ENCODE measurements around the gene STAP1. TPM values are rescaled to one million over a fixed set of nuclear protein-coding genes. Genes with fewer than 3 reads are reported as not detected.

STAP1 gene
- total and polyA plus RNA-seq, 10 of the 15 experiments (the other 5 are each of a cell fraction or from before 2014, with no cell fraction given): 4.6 to 19.4 (median 9.4) TPM

DNA sequence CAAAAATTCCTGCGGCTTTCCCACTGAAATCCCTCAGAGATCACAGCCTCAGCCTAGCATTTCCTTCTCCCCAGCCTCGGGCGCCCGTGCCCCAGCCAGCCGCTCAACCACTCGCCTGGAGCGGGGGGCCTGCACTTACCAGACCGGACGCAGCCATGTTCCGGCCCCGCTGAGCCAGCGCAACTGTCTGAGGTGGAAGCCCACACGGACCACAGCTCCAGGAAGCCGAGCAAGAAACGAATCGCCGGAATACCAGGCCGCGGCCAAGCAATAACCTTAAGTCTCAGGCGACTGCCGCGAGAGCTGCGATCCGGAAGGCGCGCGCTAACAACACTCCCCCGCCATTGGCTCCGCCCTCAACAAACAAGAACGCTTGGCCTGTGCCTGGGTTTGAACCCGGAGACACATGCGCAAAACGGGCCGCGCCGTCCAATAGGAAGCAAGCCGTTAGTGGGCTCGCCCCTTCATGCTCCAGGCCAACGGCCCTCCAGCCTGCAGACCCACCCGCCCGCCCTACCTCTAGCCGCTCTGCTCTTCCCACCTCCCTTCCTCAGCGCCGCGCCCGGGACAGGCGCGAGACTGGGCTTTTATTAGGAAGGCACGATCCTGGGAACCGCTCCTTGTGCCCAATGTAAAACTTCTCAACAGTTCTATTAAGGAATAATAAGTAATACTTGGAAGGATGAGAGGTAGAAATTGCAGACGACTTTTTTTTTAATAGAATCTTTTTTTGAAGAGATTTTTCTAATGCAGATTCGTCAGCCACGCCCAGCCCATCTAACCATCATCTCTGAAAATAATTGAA is 13.1 kb upstream of the STAP1 start, which contains the start of gene CENPC (continued):
- TF ChIP-seq TARDBP (IDR thresholded peaks at IDR 0.05; ENCODE audit: borderline replicate concordance): no peak
- peak; percentile 64; the same call in 1 of the 2 replicates for TF ChIP-seq TCF3 (IDR thresholded peaks at IDR 0.05; ENCODE audit: borderline replicate concordance, insufficient read depth, low read depth, low read length)
- no peak for TF ChIP-seq MYC (IDR thresholded peaks at IDR 0.05; ENCODE audit: insufficient read depth, insufficient read length, insufficient replicate concordance, low read length, severe bottlenecking)
- TF ChIP-seq ASH2L (IDR thresholded peaks at IDR 0.05; ENCODE audit: borderline replicate concordance, low read depth): no peak
- peak; percentile 54 to 58; a peak in 2 of 4 replicates for TF ChIP-seq BHLHE40 (IDR thresholded peaks at IDR 0.05; ENCODE audit: borderline replicate concordance in 1 of 2, low read depth in 2 of 2, low read length in 1 of 2)
- TF ChIP-seq NBN (IDR thresholded peaks at IDR 0.05): peak; percentile 60; the same call in 1 of the 2 replicates
- TF ChIP-seq, protein P1, sequence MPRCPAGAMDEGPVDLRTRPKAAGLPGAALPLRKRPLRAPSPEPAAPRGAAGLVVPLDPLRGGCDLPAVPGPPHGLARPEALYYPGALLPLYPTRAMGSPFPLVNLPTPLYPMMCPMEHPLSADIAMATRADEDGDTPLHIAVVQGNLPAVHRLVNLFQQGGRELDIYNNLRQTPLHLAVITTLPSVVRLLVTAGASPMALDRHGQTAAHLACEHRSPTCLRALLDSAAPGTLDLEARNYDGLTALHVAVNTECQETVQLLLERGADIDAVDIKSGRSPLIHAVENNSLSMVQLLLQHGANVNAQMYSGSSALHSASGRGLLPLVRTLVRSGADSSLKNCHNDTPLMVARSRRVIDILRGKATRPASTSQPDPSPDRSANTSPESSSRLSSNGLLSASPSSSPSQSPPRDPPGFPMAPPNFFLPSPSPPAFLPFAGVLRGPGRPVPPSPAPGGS (IDR thresholded peaks at IDR 0.05; ENCODE audit: borderline replicate concordance, insufficient read depth, low read depth, low read length, poor library complexity, severe bottlenecking): no peak
- TF ChIP-seq, protein P2, sequence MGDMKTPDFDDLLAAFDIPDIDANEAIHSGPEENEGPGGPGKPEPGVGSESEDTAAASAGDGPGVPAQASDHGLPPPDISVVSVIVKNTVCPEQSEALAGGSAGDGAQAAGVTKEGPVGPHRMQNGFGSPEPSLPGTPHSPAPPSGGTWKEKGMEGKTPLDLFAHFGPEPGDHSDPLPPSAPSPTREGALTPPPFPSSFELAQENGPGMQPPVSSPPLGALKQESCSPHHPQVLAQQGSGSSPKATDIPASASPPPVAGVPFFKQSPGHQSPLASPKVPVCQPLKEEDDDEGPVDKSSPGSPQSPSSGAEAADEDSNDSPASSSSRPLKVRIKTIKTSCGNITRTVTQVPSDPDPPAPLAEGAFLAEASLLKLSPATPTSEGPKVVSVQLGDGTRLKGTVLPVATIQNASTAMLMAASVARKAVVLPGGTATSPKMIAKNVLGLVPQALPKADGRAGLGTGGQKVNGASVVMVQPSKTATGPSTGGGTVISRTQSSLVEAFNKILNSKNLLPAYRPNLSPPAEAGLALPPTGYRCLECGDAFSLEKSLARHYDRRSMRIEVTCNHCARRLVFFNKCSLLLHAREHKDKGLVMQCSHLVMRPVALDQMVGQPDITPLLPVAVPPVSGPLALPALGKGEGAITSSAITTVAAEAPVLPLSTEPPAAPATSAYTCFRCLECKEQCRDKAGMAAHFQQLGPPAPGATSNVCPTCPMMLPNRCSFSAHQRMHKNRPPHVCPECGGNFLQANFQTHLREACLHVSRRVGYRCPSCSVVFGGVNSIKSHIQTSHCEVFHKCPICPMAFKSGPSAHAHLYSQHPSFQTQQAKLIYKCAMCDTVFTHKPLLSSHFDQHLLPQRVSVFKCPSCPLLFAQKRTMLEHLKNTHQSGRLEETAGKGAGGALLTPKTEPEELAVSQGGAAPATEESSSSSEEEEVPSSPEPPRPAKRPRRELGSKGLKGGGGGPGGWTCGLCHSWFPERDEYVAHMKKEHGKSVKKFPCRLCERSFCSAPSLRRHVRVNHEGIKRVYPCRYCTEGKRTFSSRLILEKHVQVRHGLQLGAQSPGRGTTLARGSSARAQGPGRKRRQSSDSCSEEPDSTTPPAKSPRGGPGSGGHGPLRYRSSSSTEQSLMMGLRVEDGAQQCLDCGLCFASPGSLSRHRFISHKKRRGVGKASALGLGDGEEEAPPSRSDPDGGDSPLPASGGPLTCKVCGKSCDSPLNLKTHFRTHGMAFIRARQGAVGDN (IDR thresholded peaks at IDR 0.05): no peak
- TF ChIP-seq BACH1 (IDR thresholded peaks at IDR 0.05; ENCODE audit: borderline replicate concordance): peak; percentile 58; the same call in 1 of the 2 replicates
- TF ChIP-seq, protein P3, sequence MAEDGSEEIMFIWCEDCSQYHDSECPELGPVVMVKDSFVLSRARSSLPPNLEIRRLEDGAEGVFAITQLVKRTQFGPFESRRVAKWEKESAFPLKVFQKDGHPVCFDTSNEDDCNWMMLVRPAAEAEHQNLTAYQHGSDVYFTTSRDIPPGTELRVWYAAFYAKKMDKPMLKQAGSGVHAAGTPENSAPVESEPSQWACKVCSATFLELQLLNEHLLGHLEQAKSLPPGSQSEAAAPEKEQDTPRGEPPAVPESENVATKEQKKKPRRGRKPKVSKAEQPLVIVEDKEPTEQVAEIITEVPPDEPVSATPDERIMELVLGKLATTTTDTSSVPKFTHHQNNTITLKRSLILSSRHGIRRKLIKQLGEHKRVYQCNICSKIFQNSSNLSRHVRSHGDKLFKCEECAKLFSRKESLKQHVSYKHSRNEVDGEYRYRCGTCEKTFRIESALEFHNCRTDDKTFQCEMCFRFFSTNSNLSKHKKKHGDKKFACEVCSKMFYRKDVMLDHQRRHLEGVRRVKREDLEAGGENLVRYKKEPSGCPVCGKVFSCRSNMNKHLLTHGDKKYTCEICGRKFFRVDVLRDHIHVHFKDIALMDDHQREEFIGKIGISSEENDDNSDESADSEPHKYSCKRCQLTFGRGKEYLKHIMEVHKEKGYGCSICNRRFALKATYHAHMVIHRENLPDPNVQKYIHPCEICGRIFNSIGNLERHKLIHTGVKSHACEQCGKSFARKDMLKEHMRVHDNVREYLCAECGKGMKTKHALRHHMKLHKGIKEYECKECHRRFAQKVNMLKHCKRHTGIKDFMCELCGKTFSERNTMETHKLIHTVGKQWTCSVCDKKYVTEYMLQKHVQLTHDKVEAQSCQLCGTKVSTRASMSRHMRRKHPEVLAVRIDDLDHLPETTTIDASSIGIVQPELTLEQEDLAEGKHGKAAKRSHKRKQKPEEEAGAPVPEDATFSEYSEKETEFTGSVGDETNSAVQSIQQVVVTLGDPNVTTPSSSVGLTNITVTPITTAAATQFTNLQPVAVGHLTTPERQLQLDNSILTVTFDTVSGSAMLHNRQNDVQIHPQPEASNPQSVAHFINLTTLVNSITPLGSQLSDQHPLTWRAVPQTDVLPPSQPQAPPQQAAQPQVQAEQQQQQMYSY (CRISPR knock-in tag; IDR thresholded peaks at IDR 0.05): no peak

Data from GM12878 (cell line).